Bronchial epithelial cell (primary cell): ENCODE data around the gene MPP7. TPM values are rescaled to one million over a fixed set of nuclear protein-coding genes. Genes with fewer than 3 reads are reported as not detected.
A peak's percentile ranks its signal among the peaks of the same experiment; 100 is the strongest.
"Not testable (repeated sequence)": the region's sequence is repeated elsewhere in the genome, so short reads cannot be mapped to it uniquely, and the experiment has no call there.

Experiments used
- DNase-seq: peaks from one replicate; pipeline ENCODE4 v3.0.0-alpha.2; 2010; ENCODE audit warnings: low read depth
- FAIRE-seq: peaks from 2 replicates; lab custom pipeline; 2011; peaks lifted over from hg19 to GRCh38; lab: Jason Lieb, UNC
- H3K27me3 ChIP-seq: 2 replicates; pipeline ENCODE4 v1.5.1; 2011; ENCODE audit warnings: low read length; ENCODE audit not compliant: control insufficient read depth, insufficient read depth
- H3K36me3 ChIP-seq: 2 replicates; pipeline ENCODE4 v1.5.1; 2011; ENCODE audit warnings: low read length; ENCODE audit not compliant: control insufficient read depth, insufficient read depth
- H3K4me3 ChIP-seq: 2 replicates; pipeline ENCODE4 v1.5.1; 2011; ENCODE audit warnings: mild to moderate bottlenecking, low read depth, low read length, control low read depth
- total RNA-seq: library from RNA; depleted of rRNA; stranded (reverse); fragments of >200 nt; gene quantifications from 2 replicates; pipeline ENCODE4 v1.2.1, GENCODE V29; 2014
- TF ChIP-seq, protein P1 (sequence below): IDR thresholded peaks from 2 replicates; pipeline ENCODE4 v1.5.1; 2011; ENCODE audit warnings: mild to moderate bottlenecking, moderate library complexity, low read length, control low read depth, inconsistent platforms; ENCODE audit not compliant: insufficient read depth, severe bottlenecking

The MPP7 gene
- total RNA-seq, result 11.1 and 24.6 TPM in 2 replicates

DNA sequence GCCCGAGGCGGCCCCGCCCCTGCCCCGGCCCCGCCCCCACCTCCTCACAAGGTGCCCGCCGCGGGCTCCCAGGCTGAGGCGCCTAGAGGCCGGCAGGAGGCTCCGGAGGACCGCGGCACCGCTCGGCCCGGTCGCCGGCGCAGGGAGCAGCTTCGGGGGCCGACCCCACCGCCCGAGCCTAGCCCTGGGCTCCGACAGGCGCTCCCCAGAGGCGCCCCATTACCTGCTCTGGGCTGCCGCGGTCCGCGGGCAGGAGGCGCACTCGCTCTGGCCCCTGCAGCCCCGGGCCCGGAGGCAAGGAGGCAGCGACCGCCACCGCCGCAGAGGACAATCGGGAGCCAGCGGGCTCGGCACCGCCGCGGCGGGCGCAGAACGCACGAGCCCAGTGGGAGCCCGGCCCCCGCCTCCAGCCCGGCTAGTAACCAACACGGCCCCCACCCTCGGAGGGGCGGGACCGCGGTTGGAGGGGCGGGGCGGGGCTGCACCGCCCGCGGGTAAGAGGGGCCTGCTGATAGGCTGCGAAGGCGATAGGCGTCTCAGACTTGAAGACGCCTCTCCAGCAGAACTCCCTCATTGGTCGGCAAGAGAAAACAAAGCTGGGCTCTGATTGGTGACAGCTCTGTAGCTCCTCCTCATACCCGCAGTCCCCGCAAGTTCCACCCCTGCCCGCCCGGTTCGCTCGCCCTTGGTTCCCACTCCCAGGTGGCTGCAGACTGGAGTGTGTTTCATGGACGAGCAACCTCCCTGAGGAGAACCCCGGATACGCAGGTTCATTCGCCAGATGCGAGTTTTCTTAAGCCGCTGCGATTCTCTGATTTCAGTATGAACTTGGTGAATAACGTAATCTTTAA is at the start of gene MPP7:
MPP7 (minus strand) TSS at position 427 of the 851 bp plus-strand sequence. CDS start 64,460 bp downstream, outside the sequence.
- TF ChIP-seq, protein P1, sequence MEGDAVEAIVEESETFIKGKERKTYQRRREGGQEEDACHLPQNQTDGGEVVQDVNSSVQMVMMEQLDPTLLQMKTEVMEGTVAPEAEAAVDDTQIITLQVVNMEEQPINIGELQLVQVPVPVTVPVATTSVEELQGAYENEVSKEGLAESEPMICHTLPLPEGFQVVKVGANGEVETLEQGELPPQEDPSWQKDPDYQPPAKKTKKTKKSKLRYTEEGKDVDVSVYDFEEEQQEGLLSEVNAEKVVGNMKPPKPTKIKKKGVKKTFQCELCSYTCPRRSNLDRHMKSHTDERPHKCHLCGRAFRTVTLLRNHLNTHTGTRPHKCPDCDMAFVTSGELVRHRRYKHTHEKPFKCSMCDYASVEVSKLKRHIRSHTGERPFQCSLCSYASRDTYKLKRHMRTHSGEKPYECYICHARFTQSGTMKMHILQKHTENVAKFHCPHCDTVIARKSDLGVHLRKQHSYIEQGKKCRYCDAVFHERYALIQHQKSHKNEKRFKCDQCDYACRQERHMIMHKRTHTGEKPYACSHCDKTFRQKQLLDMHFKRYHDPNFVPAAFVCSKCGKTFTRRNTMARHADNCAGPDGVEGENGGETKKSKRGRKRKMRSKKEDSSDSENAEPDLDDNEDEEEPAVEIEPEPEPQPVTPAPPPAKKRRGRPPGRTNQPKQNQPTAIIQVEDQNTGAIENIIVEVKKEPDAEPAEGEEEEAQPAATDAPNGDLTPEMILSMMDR, result peak; percentile 37
- FAIRE-seq, result peak; percentile 95
- Histone ChIP-seq H3K36me3 (no peaks in the 10 kb centered on the region), H3K4me3 (peak within 1 kb of the TSS; percentile 71), H3K27me3 (peaks cover 5% of the 10 kb centered on the region)
- peak; percentile 99 for DNase-seq

GRCh38 chr10:28349892-28350291 is 47.0 kb upstream of the MPP7 start:
- H3K36me3 ChIP-seq, result no peaks in the 10 kb centered on the region
- TF ChIP-seq, protein P1, result no peak
- FAIRE-seq (no peak), DNase-seq (peak; percentile 4)
- H3K4me3 ChIP-seq, result no peak overlapping the region
- H3K27me3 ChIP-seq, result no peaks in the 10 kb centered on the region

DNA sequence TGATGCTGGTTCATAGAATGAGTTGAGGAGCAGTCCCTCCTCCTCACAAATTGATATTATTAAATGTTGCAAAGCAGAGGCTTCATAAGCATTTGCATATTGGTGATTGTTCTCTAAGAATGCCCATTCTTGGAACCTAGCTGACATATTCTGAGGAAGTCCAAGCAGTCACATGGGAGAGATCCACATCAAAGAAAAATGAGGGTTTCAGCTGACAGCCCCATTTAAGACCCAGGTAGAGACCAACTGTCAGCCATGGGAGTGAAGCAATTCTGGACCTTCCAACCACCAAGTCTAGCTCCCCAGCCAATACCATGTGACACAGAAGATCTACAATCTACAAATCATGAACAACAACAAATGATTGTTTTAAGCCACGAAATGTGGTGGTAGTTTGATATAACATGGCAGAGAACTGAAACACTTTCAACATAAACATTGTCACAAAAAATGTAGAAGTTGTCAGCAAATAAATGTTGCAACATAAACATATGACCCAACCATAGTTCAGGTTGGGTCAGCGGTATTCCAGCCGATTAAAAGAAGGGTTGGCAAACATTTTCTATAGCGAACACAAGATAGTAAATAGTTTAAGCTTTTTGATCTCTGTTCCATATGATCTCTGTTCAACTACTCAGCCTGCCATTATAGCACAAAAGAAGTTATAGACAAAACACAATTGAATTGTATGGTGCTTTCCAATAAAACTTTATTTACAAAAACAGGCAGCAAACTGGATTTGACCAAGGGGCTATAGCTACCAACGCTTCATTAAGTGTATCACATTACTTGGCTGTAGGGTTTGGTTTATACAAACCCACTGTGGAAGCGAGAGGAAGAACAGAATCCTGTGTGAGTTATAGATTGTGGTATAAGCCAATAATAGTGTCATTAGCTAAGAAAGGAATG is 41.4 kb upstream of the MPP7 start:
- FAIRE-seq (no peak), DNase-seq (no peak)
- TF ChIP-seq, protein P1, result no peak
- Histone ChIP-seq H3K27me3 (no peaks in the 10 kb centered on the region), H3K4me3 (no peak overlapping the region), H3K36me3 (no peaks in the 10 kb centered on the region)

GRCh38 chr10:28343252-28343651 is 40.4 kb upstream of the MPP7 start:
- TF ChIP-seq, protein P1, result no peak
- Histone ChIP-seq H3K27me3 (no peaks in the 10 kb centered on the region), H3K4me3 (no peak overlapping the region), H3K36me3 (no peaks in the 10 kb centered on the region)
- FAIRE-seq (no peak), DNase-seq (no peak)

- DNase-seq, H3K4me3 ChIP-seq, H3K27me3 ChIP-seq, H3K36me3 ChIP-seq, FAIRE-seq: not testable (repeated sequence)
Observed at GRCh38 chr10:28341679-28342078, 38.8 kb upstream of the MPP7 start.

DNA sequence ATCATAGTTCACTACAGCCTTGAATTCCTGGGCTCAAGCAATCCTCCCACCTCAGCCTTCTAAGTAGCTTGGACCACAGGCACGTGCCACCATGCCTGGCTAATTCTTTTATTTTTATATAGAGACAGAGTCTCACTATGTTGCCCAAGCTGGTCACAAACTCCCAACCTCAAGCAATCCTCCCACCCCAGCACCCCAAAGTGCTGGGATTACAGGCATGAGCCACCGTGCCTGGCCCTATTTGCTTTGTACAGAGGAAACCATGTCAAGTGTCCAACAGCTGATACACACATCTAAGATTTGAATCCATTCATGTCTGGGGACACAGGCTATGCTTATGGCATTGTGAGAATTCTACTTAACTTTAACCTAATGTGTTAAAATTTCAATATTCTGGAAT is 29.9 kb upstream of the MPP7 start:
- no peak for FAIRE-seq

More for the DNA sequence above, 29.9 kb upstream of the MPP7 start:
- DNase-seq, result no peak
- Histone ChIP-seq H3K36me3 (no peaks in the 10 kb centered on the region), H3K4me3 (no peak overlapping the region), H3K27me3 (no peaks in the 10 kb centered on the region)
- TF ChIP-seq, protein P1, result no peak
